Astrocyte (in vitro differentiated cells and primary cell): ENCODE data around the gene ROM1.

Experiments
- CTCF ChIP-seq: IDR thresholded peaks from 2 replicates; pipeline ENCODE4 v1.5.1; 2011; ENCODE audit warnings: low read depth, mild to moderate bottlenecking, inconsistent platforms, low read length, moderate library complexity; ENCODE audit not compliant: insufficient read depth
- EZH2 ChIP-seq: IDR thresholded peaks from 2 replicates; pipeline ENCODE4 v1.6.1; 2012; ENCODE audit warnings: mild to moderate bottlenecking, low read length, inconsistent platforms; ENCODE audit not compliant: insufficient read depth

- TF ChIP-seq CTCF (no peak), EZH2 (no peak)
These were observed 4.3 kb upstream of the ROM1 start for GRCh38 chr11:62608776-62609175.
